NCI-H526 treated with DMSO at 0.1 percent for 48 hours (cell line): Measurements from ENCODE around the gene CRHR1.

ENCODE experiments used
- DNase-seq: peaks from one replicate; lab custom pipeline; 2025; lab: John Stamatoyannopoulos, UW

CRHR1 gene

DNA sequence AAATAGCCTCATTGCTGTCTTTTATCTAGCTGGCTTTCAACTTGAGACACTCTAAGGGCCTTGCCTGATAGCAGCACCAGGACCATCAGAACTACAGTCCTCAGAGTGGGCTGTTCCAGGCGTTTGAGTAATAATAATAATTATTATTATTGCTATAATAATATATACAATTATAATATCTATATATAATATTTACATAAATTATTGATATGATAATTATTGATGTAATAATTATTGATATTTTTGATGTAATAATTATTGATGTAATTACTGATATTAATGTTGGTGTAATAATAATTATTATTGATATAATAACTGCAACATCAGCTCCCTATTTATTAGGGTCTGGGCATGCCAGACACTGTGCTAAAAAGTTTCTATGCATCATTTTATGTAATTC, 25.6 kb upstream of the CRHR1 start:
- DNase-seq, result no peak

DNA sequence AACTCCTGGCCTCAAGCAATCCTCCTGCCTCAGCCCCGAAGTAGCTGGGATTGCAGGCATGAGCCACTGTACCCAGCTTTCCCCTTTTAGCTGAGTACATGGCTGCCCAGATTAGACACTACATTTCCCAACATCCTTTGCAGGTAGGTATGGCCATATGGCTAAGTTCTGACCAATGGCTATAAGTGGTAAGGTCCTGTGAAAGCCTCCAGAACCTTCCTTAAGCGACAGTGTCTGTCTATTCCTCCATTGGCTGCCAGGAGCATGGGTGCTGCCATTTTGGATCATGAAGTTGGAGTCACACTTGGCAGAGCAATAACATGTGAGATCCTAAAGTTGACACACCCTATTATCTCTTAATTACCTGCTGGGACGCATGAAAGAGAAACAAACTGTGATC, 24.4 kb upstream of the CRHR1 start:
- no peak for DNase-seq

DNA sequence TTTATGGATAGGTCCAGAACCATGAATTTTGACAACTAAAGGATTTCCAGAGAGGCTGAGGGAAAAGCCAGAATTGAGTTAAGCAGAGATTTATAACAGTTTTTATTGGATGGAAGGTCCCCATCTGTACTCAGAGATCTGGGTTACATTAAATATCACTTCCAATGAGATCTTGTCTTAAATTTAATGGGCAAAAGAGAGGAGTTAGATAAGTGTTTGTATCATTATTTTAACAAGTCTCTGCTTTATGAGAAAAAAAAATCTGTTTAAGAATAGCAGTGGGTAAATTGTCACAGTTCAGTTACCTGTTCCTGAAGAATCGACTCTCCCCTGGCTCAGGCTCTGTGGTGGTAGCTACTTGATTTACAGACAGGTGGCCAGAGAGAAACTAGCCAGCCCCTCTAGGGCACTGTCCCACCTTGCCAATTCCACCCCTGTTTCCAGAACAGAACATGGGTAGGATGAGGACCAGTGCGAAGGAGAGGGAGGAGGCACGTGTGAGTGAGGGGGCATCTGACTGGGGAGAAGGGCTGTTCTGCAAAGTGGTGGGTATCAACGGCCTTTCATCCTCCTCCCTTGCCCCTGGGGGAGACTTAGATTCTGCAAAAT, 22.1 kb upstream of the CRHR1 start:
- no peak for DNase-seq

DNA sequence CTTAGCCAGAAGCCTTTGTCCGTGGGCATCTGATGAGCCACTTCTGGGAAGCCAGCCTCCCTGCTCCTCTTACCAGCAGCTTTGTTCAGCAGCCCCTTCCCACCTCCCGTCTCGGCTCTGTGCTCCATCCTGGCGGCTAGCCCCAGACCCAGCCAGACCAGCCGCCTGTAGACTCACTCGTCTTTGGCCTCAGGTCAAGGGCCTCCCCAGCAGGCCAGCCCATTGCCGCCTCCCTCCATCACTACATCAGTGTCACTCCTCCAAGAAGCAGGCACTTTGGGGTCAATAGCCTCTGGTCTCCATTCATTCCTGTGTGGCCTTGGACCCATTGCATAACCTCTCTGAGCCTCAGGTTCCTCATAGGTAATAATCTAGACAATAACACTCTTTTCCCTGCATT, 20.9 kb upstream of the CRHR1 start:
- DNase-seq, result no peak

DNA sequence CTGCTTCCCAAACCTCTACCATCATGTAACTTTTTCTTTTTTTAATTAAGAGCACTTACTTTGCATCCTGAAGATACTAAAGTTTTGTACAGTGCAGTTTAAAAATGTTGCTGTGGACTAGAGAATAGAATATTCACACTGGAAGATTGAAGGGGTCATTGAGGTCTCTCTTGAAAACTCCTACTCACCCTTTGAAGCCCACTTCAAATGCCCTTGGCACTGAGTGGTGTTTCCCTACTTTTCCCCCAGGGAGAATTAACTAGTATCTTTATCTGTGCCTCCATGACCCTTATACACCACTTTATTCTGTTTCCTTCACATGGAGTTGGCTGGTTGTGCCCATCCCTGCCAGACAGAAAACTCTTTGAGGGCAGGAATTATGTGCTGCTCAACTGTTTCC, 19.6 kb upstream of the CRHR1 start:
- DNase-seq, result no peak

DNA sequence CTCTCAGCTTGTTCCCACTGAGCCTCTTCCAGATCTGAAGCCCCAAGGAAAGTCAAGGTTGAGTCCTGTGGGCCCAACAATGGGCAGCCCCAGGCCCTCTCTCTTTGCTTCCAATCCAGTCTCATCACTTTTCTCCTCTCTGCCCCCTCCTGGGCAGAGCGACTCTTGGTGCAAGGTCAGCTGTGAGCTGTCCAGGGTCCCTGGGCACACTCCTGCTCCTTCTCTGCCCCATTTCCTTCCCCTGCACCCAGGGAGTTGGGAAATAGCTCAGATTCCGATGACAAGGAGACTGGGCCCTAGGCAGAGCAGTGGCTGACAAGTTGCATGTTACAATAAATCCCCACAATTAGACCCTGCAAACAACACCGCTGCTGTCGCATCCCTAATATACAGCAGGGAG, 16.1 kb upstream of the CRHR1 start:
- no peak for DNase-seq

DNA sequence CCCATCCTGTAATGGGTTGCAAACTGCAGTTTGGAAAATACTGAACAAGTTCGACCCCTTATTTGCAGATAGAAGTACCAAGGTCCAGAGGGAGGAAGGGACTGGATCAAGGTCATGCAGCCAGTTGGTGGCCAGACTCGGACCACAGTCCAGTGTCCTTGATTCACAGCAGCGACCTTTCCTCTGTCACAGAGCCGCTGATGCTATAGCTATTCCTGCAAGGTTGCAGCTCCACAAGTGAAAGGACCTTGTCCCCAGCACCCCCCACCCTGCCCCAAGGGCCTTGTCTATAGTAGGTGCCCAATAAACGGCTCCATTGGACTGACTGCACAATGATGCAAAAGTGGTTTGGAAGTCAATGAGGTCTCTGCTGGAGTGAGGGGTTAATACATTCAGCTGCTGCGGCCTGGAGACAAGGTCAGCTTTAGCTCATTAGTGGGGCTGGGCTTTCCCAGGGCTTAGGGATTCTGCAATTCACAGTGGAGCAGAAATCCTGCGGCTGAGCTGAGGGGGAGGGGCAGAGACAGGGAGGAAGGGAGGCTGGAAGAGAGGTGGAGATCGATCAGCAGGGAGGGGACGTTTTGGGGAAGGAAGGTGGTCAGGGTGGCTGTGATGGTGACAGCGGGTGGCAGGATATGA, 13.4 kb upstream of the CRHR1 start:
- DNase-seq, result no peak

DNA sequence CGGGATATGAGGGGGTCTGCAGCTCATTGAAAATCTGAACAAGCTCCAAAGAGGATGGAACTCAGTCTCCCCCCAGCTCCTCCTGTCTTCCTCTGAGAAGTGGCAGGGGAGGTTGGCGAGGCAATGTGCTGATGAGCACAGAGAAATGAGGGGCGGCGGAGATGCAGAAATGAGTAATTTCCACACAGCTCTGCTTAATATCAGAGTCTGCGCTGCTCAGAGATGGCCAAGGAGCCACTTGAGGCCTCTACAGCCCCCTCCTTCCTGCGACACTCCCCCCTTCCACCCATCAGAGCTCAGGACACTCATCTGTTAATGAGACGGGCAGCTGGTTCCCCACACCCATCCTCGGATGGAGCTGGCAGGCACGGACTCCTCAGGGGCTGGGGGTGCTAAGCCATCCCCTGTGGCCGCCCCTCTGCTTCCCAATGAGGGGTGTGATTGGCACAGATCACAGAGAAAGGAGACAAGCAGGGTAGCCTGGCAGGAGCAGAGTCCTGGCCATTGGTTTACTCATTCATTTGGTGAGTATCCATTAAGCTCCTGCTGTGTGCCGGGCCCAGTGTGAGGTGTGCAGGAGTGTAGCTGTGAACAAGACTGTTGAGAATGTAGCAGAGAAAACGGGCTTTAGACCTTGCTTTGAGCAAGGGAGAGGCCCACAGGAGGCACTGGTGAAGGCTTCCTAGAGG, 12.7 kb upstream of the CRHR1 start:
- no peak for DNase-seq

DNA sequence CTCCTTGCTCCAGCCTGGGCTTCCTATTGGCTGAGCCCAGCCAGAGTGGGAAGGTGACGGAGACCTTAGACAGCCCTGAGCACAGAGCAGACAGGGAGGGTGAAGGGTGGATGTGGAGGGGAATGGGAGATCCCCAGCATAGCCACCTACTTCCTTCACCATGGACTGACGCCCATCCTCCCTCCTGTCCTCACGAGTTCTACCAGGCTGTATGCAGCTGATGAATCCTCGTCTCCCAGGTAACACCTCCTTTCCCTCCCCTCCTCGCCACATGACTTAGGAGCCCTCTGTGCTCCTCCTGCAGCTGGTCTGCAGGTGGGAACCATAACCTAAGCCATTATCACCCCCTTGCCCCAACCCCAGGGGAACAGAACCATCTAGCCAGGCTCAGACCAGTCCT, 9.0 kb upstream of the CRHR1 start:
- no peak for DNase-seq

DNA sequence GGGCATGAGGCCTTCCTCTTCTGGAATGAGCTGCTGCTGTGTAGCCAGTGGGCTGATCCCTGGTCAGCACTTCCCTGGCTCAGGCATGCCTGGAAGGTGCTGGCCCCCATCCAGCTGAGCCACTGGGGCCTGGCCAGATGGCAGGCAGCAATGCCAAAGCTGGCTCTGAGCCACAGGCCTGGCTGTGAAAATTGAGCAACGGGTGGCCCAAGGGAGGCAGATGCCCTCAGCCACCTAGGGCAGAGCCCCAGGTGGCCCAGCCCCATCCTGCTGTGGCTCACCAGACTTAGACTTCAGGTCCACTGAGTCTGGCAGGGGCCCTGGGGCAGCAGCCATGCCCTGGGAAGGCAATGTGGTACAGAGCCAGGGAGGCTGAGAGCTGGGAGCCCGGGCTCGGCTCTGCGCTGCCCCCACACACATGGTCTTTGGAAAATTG, 8.5 kb upstream of the CRHR1 start:
- DNase-seq, result no peak

DNA sequence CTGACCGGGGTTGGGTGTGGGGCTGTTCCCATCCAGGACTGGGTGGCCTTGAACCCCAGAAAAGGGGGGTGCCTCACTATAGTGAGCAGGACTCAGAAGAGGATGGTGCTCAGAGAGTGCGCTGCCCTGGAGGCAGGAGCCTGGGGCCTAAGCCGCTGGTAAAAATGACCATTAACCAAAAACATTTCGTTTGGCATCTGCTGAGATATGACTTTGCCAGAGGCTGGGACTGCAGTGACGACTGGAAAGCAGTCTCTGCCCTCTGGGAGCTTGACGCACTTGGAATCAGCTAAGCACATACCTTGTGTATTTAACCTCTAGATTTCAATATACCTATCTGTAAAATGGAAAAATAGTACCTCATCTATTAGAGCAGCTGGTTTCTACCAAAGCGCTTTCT, 7.2 kb upstream of the CRHR1 start:
- no peak for DNase-seq

DNA sequence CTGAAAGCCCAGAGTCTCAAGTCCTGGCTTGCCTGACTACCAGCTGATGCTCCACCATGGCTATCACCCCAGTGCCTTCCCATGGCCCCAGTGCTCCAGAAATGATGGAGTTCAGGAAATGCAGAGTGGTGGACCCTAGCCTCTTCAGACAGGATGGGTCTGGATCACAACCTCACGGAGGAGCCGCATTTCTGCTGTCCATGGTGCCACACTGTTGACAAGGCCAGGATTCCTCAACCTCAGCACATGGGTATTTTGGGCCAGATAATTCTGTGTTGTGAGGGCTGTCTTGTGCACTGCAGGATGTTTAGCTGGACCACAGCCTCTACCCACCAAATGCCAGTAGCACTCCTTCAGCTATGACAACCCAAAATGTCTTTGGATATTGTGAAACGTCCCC, 6.7 kb upstream of the CRHR1 start:
- no peak for DNase-seq

DNA sequence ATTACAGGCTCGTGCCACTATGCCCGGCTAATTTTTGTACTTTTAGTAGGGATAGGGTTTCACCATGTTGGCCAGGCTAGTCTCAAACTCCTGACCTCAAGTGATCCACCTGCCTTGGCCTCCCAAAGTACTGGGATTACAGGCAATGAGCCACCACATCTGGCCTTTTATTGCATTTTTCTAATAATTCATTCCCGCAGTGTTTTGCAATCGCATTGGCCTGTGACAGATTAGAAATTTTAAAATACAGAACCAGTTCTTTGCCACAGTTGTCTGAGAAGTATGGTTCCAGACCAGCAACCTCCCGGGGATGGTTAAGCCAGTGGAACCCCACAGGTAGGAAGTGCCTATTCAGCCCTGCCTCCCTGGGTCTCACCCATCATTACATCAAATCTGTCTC, 3.2 kb upstream of the CRHR1 start:
- DNase-seq, result no peak

DNA sequence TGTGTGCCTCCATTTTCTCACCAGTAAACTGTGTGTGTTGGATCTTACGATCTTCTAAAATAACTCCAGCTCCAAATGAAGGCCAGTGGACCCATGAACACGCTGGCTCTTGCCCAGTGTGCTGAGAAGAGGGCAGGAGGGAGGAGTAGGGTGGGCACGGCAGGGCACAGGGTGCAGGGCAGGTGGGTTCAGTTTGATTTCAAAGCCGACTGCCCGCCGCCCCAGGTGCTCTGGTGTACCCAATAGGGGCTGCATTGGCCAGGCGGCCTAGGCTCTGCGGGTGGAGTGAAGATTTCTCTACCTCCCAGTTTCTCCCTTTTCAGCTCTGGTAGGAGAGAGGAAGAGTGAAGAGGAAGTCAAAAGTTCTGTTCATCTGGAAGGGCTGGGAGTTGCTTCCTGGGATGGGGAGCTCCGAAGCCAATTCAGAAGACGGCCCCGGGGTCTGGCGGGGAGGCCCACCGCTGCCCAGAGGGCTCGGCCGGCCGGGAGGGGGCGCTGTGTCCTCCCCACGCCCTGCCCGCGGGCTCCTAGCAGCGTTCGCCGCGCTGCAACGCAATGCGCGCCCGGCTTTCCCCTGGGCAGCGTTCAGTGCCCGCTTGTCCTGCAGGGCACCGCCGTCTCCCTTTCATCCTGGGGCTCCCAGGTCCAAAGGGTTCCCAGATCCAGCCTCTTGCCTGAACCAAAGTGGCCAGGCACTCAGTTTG, 1.1 kb upstream of the CRHR1 start:
- DNase-seq, result peak; percentile 69

DNA sequence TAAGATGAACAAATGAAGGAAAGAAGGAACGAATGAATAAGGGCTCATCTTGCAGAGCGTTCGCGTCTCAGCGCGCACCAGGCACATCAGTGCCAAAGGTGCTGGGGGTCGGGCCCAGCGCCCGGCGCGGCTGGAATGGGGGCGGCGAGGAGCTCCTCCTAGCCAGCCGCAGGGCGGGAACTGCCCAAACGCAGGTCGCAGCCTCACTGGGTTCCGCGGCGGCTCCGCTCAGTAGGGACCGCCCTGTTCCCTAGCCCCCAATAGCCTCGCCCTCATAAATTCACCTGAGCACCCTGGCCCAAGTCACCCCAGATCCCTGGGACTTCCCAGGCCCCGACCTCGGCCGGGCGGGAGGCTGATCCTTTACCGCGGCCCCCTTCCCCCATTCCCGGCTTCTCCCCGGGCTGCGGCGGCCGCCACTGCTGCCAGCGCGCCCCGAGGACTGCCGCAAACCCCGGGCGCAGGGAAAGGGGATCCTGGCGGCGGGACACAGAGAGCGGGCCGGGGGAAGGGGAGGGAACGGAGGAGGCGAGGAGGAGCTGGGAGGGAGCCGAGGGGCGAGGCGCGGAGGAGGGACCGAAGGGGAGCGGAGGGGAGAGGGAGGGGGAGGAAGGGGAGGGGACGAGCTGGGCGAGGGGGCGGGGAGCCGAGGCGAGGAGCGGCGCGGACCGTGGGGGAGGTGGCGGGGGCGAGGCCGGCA, 377 bp upstream of the CRHR1 start:
- DNase-seq, result peak; percentile 69

DNA sequence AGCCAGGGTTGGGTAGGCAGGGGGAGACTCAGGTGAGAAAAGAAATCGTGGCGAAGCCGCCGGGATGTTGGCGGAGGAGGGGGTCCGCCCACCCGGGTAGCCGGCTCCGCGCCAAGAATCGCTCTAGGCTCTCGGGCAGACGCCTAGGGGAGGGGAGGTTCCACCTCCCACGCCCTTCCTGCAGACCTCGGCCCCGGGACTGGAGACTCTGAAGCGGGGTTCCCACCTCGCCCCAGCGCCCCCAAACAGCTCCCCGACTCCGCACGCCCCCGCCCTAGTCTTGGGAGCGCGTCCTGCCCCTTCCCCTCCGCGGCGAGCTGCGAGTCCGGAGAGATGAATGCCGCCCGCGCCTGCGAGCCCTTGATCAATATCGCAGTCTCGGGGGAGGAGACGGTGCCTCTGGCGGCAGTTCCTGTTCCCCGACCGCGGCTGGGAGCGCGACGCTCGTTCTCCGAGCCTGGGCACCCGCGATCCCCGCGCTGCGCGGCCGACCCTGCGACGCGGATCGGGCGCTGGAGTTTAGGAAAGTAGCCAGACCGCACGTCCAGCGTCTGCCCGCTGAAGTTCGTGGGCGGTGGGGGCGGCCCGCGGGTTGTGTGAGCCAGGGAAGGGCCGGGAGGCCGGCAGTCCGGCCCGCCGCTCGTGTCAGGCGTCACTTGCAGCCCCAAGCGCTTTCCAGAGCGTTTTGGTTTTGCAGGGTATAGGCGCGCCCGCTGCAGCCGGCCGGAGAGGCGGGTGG, 790 bp downstream of the CRHR1 start:
- peak; percentile 67 for DNase-seq

DNA sequence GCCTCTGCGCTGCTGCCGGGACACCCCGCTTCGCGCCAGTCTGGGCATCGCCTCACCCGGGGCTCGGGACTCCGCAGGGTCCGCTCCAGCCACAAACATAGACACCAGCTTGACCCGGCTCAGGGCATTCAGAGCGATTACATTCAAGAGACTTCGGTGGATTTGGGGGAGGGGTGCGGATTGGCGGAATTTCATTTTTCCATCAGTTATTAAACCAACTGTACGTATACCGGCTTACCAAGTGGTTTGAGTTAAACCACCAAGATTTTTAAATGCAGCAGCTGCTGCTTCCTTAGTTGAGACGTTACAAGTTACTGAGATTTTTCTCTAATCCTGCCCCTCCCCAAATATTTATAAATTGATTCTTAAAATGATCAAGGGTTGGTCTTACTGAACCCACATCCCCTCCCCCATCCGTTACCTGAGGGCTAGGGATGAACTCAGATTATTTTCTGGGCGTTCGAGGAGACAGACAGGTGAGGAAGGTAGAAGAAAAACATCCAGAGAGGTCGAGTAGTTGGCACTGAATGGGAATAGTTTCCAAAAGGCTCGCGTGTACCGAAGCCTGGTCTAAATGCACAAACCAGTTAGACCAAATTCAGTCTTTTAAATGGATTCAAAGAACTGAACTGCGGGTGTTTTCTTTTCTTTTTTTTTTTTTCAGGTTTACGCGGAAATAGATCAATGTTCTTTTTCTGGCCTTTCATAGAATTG, 1.5 kb downstream of the CRHR1 start:
- DNase-seq, result no peak

DNA sequence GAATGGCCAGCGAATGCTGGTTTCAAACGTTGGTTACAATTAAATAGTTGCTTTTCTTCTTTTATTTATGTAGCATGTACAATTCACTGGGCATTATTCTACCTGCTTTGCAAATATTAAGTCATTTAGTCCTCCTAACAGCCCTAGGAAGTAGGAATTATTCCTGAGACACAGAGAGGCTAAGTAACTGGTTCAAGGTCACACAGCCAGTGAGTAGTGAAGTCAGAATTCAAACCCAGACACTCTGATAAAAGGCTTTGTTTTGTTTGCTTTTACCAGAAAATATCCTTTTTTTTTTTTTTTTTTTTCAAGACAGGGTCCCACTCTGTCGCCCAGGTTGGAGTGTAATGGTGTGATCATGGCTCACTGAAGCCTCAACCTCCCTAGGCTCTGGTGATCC, 2.2 kb downstream of the CRHR1 start:
- DNase-seq, result no peak

DNA sequence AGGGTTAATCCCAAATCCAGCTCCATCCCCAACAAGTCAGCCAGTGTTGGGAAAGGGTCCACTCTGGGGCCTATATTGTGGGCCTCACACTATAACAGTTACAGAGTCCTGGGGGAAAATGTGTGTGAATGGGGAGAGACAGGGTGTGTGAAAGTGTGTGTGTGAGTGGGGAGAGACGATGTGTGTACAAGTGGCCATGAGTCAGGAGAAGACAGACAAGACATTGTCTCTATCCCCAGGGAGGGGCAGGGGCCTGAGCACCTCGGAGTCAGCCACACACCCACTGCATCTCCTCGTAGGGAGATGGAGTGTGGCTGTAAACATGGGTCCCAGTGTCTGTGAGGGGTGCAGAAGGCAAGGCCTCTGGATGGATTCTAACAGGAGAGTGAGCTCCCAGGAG, 2.9 kb downstream of the CRHR1 start:
- DNase-seq, result no peak

DNA sequence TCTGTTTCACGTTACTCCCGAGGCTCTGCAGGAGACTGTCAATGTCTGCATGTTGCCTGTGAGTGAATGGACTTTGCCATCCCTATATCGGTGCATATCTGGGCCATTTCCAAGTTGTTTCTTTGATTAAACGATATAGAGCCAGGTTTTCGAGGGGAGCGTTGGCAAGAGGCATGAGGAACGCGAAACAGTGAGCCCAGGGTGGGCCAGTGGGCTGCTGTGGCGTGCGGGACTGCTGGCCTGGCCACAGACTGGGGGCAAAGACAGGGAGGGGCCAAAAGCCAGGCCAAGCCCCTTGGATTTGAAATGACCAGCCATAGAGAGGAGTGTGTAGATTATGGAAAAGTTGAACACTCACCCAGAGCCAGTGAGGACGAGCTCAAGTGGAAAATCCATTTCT, 3.5 kb downstream of the CRHR1 start:
- DNase-seq, result no peak

DNA sequence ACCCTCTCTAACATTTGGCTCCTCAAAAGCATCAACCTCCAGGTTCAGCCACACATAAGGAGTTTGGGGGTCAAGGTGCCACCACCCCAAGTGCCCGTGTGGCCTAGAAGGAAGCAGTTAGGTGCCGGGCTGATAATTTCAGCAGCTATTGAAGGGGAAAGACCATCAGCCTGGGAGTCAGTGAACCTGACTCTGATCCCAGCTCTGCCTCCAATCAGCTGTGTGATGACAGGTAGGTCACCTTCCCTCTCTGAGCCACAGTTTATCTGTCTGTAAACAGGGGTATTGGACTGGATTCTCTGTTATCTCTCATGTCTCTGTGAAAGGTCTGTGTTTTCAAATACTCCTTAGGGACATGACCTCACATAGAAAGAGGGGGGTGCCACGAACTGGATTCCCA, 3.9 kb downstream of the CRHR1 start:
- no peak for DNase-seq
